H7 (cell line): ENCODE data around the gene ALOX5. TPM values are rescaled to one million over a fixed set of nuclear protein-coding genes. Genes with fewer than 3 reads are reported as not detected.
"Not testable (repeated sequence)": the region's sequence is repeated elsewhere in the genome, so short reads cannot be mapped to it uniquely, and the experiment has no call there.

Experiments used
- DNase-seq: peaks from one replicate; pipeline ENCODE4 v3.0.0; 2012
- H3K27me3 ChIP-seq: 2 replicates; pipeline ENCODE4 v1.6.0; 2011; ENCODE audit warnings: mild to moderate bottlenecking, low read length; ENCODE audit not compliant: control insufficient read depth, insufficient read depth
- H3K36me3 ChIP-seq: replicated peaks from 2 replicates; pipeline ENCODE4 v1.5.1; 2011; ENCODE audit warnings: low read length; ENCODE audit not compliant: control insufficient read depth, insufficient read depth
- H3K4me3 ChIP-seq: 2 replicates; pipeline ENCODE4 v1.5.1; 2011; ENCODE audit warnings: low read depth, mild to moderate bottlenecking, control low read depth, low read length, moderate library complexity; ENCODE audit not compliant: insufficient read depth
- total RNA-seq: library from RNA; depleted of rRNA; stranded (reverse); fragments of >200 nt; shearing (Covaris generic); gene quantifications from 2 replicates; pipeline ENCODE4 v1.2.3, GENCODE V29; 2014

ALOX5 gene
- total RNA-seq, 1 experiment from 2014 or later, result 0.10 TPM

- not testable (repeated sequence) for DNase-seq, H3K36me3 ChIP-seq, H3K4me3 ChIP-seq
- peaks cover 19% of the 10 kb centered on the region for H3K27me3 ChIP-seq
These were observed 6.4 kb upstream of the ALOX5 start for GRCh38 chr10:45367643-45368042.

GRCh38 chr10:45368181-45368580, 5.8 kb upstream of the ALOX5 start:
- no peaks in the 10 kb centered on the region for H3K36me3 ChIP-seq
- DNase-seq, result no peak
- peaks cover 24% of the 10 kb centered on the region for H3K27me3 ChIP-seq
- H3K4me3 ChIP-seq, result no peak overlapping the region

GRCh38 chr10:45370202-45370955, 3.6 kb upstream of the ALOX5 start:
- H3K4me3 ChIP-seq, result no peak overlapping the region
- DNase-seq, result no peak
- no peaks in the 10 kb centered on the region for H3K36me3 ChIP-seq
- H3K27me3 ChIP-seq, result peaks cover 45% of the 10 kb centered on the region

- peaks cover 50% of the 10 kb centered on the region for H3K27me3 ChIP-seq
These were observed 2.5 kb upstream of the ALOX5 start for GRCh38 chr10:45371560-45371959.

GRCh38 chr10:45372251-45372951, 1.6 kb upstream of the ALOX5 start:
- no peaks in the 10 kb centered on the region for H3K36me3 ChIP-seq
- peaks cover 50% of the 10 kb centered on the region for H3K27me3 ChIP-seq
- no peak for DNase-seq
- H3K4me3 ChIP-seq, result no peak overlapping the region

More at GRCh38 chr10:45371560-45371959, 2.5 kb upstream of the ALOX5 start:
- H3K36me3 ChIP-seq, result no peaks in the 10 kb centered on the region
- no peak overlapping the region for H3K4me3 ChIP-seq
- DNase-seq, result no peak

- Histone ChIP-seq H3K4me3 (peak overlapping the region; percentile 51), H3K27me3 (peaks cover 51% of the 10 kb centered on the region), H3K36me3 (no peaks in the 10 kb centered on the region)
- peak; percentile 74 for DNase-seq
These were observed 927 bp upstream of the ALOX5 start for GRCh38 chr10:45373003-45373575.

- H3K4me3 ChIP-seq, result peak overlapping the region; percentile 54
- H3K36me3 ChIP-seq, result no peaks in the 10 kb centered on the region
- DNase-seq, result no peak
- H3K27me3 ChIP-seq, result peaks cover 48% of the 10 kb centered on the region
These were observed 485 bp downstream of the ALOX5 start for GRCh38 chr10:45374350-45375052.

- Histone ChIP-seq H3K36me3 (no peaks in the 10 kb centered on the region), H3K27me3 (peaks cover 48% of the 10 kb centered on the region), H3K4me3 (no peak overlapping the region)
- DNase-seq, result no peak
These were observed 1.1 kb downstream of the ALOX5 start for GRCh38 chr10:45375101-45375500.

GRCh38 chr10:45375716-45376231, 1.8 kb downstream of the ALOX5 start:
- Histone ChIP-seq H3K36me3 (no peaks in the 10 kb centered on the region), H3K27me3 (peaks cover 47% of the 10 kb centered on the region), H3K4me3 (no peak overlapping the region)
- no peak for DNase-seq

- DNase-seq, result no peak
- H3K36me3 ChIP-seq, result no peaks in the 10 kb centered on the region
- H3K27me3 ChIP-seq, result peaks cover 44% of the 10 kb centered on the region
- no peak overlapping the region for H3K4me3 ChIP-seq
These were observed 2.4 kb downstream of the ALOX5 start for GRCh38 chr10:45376371-45376801.

GRCh38 chr10:45377321-45377720, 3.3 kb downstream of the ALOX5 start:
- Histone ChIP-seq H3K27me3 (peaks cover 36% of the 10 kb centered on the region), H3K4me3 (no peak overlapping the region), H3K36me3 (no peaks in the 10 kb centered on the region)
- no peak for DNase-seq

GRCh38 chr10:45377858-45378257, 3.8 kb downstream of the ALOX5 start:
- DNase-seq, result no peak
- Histone ChIP-seq H3K4me3 (no peak overlapping the region), H3K36me3 (no peaks in the 10 kb centered on the region), H3K27me3 (peaks cover 31% of the 10 kb centered on the region)

- Histone ChIP-seq H3K36me3 (no peaks in the 10 kb centered on the region), H3K4me3 (no peak overlapping the region), H3K27me3 (peaks cover 19% of the 10 kb centered on the region)
- no peak for DNase-seq
These were observed 5.1 kb downstream of the ALOX5 start for GRCh38 chr10:45378914-45379726.
